Measurements from ENCODE around the gene PPP1R12C. TPM values are rescaled to one million over a fixed set of nuclear protein-coding genes. Genes with fewer than 3 reads are reported as not detected.

The PPP1R12C gene
- total RNA-seq, 1 donor from 2014 or later: 24.5 TPM

- Histone ChIP-seq H3K27ac (ENCODE audit: low read depth, low read length) (no peak overlapping the region), H3K27me3 (ENCODE audit: control insufficient read depth in 3 of 3, insufficient read depth in 3 of 3, low read length in 3 of 3) (peaks cover 20 to 37% (median 32%) of the 10 kb centered on the region in 3 donors), H3K9ac (ENCODE audit: low read depth in 1 of 3, low read length in 3 of 3) (peak overlapping the region in 1 of 3 donors; percentile 87), H3K4me3 (ENCODE audit: low read length in 3 of 3) (peak overlapping the region; percentile 59 to 78 (median 67)), H3K9me3 (ENCODE audit: control insufficient read depth in 3 of 3, low read length in 3 of 3) (no peaks in the 10 kb centered on the region), H3K4me1 (ENCODE audit: control insufficient read depth in 3 of 3, insufficient read depth in 3 of 3, low read length in 3 of 3) (peaks cover 0 to 22% (median 21%) of the 10 kb centered on the region in 3 donors), H3K36me3 (ENCODE audit: control insufficient read depth in 3 of 3, insufficient read depth in 3 of 3, low read length in 3 of 3) (peaks cover 0 to 30% (median 10%) of the 10 kb centered on the region in 3 donors)
Observed at GRCh38 chr19:55146078-55146704, 28.8 kb upstream of the PPP1R12C start.

- H3K4me1 ChIP-seq (ENCODE audit: control insufficient read depth in 3 of 3, insufficient read depth in 3 of 3, low read length in 3 of 3): peaks cover 0 to 21% (median 19%) of the 10 kb centered on the region in 3 donors
- H3K9ac ChIP-seq (ENCODE audit: low read depth in 1 of 3, low read length in 3 of 3): peak overlapping the region in 1 of 3 donors; percentile 73
- H3K36me3 ChIP-seq (ENCODE audit: control insufficient read depth in 3 of 3, insufficient read depth in 3 of 3, low read length in 3 of 3): peaks cover 0 to 34% (median 14%) of the 10 kb centered on the region in 3 donors
- H3K4me3 ChIP-seq (ENCODE audit: low read length in 3 of 3): peak overlapping the region in 2 of 3 donors; percentile 32 to 70
- no peaks in the 10 kb centered on the region for H3K9me3 ChIP-seq (ENCODE audit: control insufficient read depth in 3 of 3, low read length in 3 of 3)
- H3K27ac ChIP-seq (ENCODE audit: low read depth, low read length): no peak overlapping the region
- H3K27me3 ChIP-seq (ENCODE audit: control insufficient read depth in 3 of 3, insufficient read depth in 3 of 3, low read length in 3 of 3): peaks cover 25 to 36% (median 33%) of the 10 kb centered on the region in 3 donors
Observed at GRCh38 chr19:55145232-55145631, 27.8 kb upstream of the PPP1R12C start.

- Histone ChIP-seq H3K9me3 (ENCODE audit: control insufficient read depth in 3 of 3, low read length in 3 of 3) (no peaks in the 10 kb centered on the region), H3K9ac (ENCODE audit: low read depth in 1 of 3, low read length in 3 of 3) (peak overlapping the region in 1 of 3 donors; percentile 33), H3K4me1 (ENCODE audit: control insufficient read depth in 3 of 3, insufficient read depth in 3 of 3, low read length in 3 of 3) (peaks cover 0 to 31% (median 22%) of the 10 kb centered on the region in 3 donors), H3K36me3 (ENCODE audit: control insufficient read depth in 3 of 3, insufficient read depth in 3 of 3, low read length in 3 of 3) (peaks cover 0 to 44% (median 19%) of the 10 kb centered on the region in 3 donors), H3K27ac (ENCODE audit: low read depth, low read length) (peak overlapping the region; percentile 25), H3K4me3 (ENCODE audit: low read length in 3 of 3) (no peak overlapping the region), H3K27me3 (ENCODE audit: control insufficient read depth in 3 of 3, insufficient read depth in 3 of 3, low read length in 3 of 3) (peaks cover 18 to 30% (median 19%) of the 10 kb centered on the region in 3 donors)
Observed at GRCh38 chr19:55141696-55142095, 24.3 kb upstream of the PPP1R12C start.

DNA sequence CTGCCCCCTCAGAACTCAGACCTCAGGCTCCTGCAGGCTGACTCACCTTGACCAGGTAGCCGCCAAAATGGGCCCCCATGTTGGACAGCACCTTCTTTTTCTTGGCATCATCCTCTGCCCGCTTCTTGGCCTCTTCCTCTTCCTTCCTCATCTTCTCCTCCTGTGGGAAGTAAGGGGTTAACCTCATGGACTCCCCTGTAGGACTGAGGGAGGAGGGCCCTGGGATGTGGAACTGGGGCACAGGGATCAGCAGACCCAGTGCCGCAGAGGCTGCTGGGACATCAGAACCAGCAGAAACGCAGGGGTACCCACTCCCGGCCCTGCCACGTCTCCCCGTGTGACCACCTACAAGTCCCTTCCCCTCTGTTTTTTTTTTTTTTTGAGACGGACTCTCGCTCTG is 20.5 kb upstream of the PPP1R12C start:
- Histone ChIP-seq H3K27ac (ENCODE audit: low read depth, low read length) (no peak overlapping the region), H3K36me3 (ENCODE audit: control insufficient read depth in 3 of 3, insufficient read depth in 3 of 3, low read length in 3 of 3) (peaks cover 3 to 43% (median 16%) of the 10 kb centered on the region in 3 donors), H3K27me3 (ENCODE audit: control insufficient read depth in 3 of 3, insufficient read depth in 3 of 3, low read length in 3 of 3) (peaks cover 10 to 18% (median 10%) of the 10 kb centered on the region in 3 donors)

DNA sequence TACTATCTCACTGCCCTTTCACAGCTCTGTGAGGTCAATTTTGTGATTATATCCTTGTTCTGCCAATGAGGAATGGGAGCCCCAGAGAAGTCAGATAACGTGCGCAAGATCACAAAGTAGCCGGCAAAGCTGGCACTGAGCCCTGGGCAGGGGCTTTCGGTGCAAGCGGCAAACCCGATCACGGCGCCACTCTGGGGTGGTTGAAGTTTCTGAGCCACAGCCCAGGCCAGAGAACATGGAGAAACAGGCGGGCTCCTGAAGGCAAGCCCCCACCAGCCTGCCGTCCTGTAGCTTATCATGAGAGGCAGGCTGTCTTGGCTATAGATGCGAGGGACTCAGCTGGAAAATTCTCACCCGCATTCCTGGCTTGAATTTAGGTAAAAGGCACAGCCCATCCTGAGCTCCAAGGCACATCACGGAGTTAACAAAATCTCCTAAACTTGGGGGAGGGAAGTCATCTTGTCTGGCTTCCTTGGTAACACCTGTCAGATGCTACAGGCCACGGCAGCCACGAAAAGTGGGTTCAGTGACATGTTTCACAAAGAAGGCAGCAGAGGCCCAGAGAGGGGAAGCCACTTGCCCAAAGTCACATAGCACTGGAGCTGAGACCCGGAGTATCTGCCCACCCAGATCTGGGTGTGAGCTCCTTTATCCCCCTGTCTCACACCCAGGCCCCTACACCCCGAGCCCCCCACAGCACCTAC is 19.1 kb upstream of the PPP1R12C start:
- Histone ChIP-seq H3K9ac (ENCODE audit: low read depth in 1 of 3, low read length in 3 of 3) (peak overlapping the region in 1 of 3 donors; percentile 40), H3K27ac (ENCODE audit: low read depth, low read length) (no peak overlapping the region), H3K9me3 (ENCODE audit: control insufficient read depth in 3 of 3, low read length in 3 of 3) (no peaks in the 10 kb centered on the region), H3K27me3 (ENCODE audit: control insufficient read depth in 3 of 3, insufficient read depth in 3 of 3, low read length in 3 of 3) (peaks cover 10 to 14% (median 10%) of the 10 kb centered on the region in 3 donors), H3K4me3 (ENCODE audit: low read length in 3 of 3) (no peak overlapping the region), H3K36me3 (ENCODE audit: control insufficient read depth in 3 of 3, insufficient read depth in 3 of 3, low read length in 3 of 3) (peaks cover 3 to 45% (median 16%) of the 10 kb centered on the region in 3 donors), H3K4me1 (ENCODE audit: control insufficient read depth in 3 of 3, insufficient read depth in 3 of 3, low read length in 3 of 3) (peaks cover 0 to 22% (median 11%) of the 10 kb centered on the region in 3 donors)

More for the DNA sequence above, 20.5 kb upstream of the PPP1R12C start:
- Histone ChIP-seq H3K4me1 (ENCODE audit: control insufficient read depth in 3 of 3, insufficient read depth in 3 of 3, low read length in 3 of 3) (peaks cover 0 to 23% (median 11%) of the 10 kb centered on the region in 3 donors), H3K4me3 (ENCODE audit: low read length in 3 of 3) (peak overlapping the region in 1 of 3 donors; percentile 13), H3K9ac (ENCODE audit: low read depth in 1 of 3, low read length in 3 of 3) (peak overlapping the region in 1 of 3 donors; percentile 25), H3K9me3 (ENCODE audit: control insufficient read depth in 3 of 3, low read length in 3 of 3) (no peaks in the 10 kb centered on the region)

GRCh38 chr19:55134736-55135135 is 17.3 kb upstream of the PPP1R12C start:
- Histone ChIP-seq H3K9me3 (ENCODE audit: control insufficient read depth in 3 of 3, low read length in 3 of 3) (no peaks in the 10 kb centered on the region), H3K36me3 (ENCODE audit: control insufficient read depth in 3 of 3, insufficient read depth in 3 of 3, low read length in 3 of 3) (peaks cover 3 to 39% (median 12%) of the 10 kb centered on the region in 3 donors), H3K9ac (ENCODE audit: low read depth in 1 of 3, low read length in 3 of 3) (no peak overlapping the region), H3K4me1 (ENCODE audit: control insufficient read depth in 3 of 3, insufficient read depth in 3 of 3, low read length in 3 of 3) (peaks cover 0 to 19% (median 11%) of the 10 kb centered on the region in 3 donors), H3K4me3 (ENCODE audit: low read length in 3 of 3) (no peak overlapping the region), H3K27me3 (ENCODE audit: control insufficient read depth in 3 of 3, insufficient read depth in 3 of 3, low read length in 3 of 3) (peaks cover 5 to 10% (median 8%) of the 10 kb centered on the region in 3 donors), H3K27ac (ENCODE audit: low read depth, low read length) (no peak overlapping the region)

- Histone ChIP-seq H3K4me1 (ENCODE audit: control insufficient read depth in 3 of 3, insufficient read depth in 3 of 3, low read length in 3 of 3) (peaks cover 0 to 15% (median 7%) of the 10 kb centered on the region in 3 donors), H3K27ac (ENCODE audit: low read depth, low read length) (no peak overlapping the region), H3K9me3 (ENCODE audit: control insufficient read depth in 3 of 3, low read length in 3 of 3) (no peaks in the 10 kb centered on the region), H3K27me3 (ENCODE audit: control insufficient read depth in 3 of 3, insufficient read depth in 3 of 3, low read length in 3 of 3) (peaks cover 5 to 10% (median 8%) of the 10 kb centered on the region in 3 donors), H3K9ac (ENCODE audit: low read depth in 1 of 3, low read length in 3 of 3) (no peak overlapping the region), H3K36me3 (ENCODE audit: control insufficient read depth in 3 of 3, insufficient read depth in 3 of 3, low read length in 3 of 3) (peaks cover 3 to 34% (median 7%) of the 10 kb centered on the region in 3 donors), H3K4me3 (ENCODE audit: low read length in 3 of 3) (no peak overlapping the region)
Observed at GRCh38 chr19:55133639-55134444, 16.4 kb upstream of the PPP1R12C start.

DNA sequence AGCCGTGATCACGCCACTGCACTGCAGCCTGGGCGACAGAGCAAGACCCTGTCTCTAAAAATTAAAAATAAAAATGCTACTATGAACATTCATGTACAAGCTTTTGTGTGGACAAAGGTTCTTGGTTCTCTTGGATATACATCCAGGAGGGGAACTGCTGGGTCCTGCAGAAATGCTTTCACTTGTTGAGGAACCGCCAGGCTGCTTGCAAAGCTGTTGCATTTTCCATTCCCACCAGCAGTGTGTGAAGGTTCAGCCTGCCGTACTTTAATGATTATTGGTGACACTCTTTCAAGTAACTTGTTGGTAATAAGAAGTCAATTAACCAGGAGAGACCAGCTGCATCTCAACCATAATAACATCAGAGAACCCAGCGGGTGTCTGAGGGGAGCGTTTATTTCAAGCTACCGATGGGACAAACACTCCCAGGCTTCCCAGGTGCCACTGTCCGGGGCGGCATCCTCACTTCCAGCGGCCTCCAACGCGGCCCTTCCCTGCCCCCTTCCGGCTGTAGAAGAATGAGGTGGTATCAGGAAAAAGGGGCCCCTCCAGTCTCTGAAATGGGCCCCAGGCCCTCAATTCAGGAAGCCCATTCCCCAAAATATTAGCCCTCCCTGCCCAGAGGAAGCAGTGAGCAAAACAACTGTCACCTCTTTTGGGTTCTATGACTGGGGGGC is 15.2 kb upstream of the PPP1R12C start:
- no peak overlapping the region for H3K27ac ChIP-seq (ENCODE audit: low read depth, low read length)
- H3K9me3 ChIP-seq (ENCODE audit: control insufficient read depth in 3 of 3, low read length in 3 of 3): no peaks in the 10 kb centered on the region
- no peak overlapping the region for H3K9ac ChIP-seq (ENCODE audit: low read depth in 1 of 3, low read length in 3 of 3)
- no peak overlapping the region for H3K4me3 ChIP-seq (ENCODE audit: low read length in 3 of 3)
- H3K27me3 ChIP-seq (ENCODE audit: control insufficient read depth in 3 of 3, insufficient read depth in 3 of 3, low read length in 3 of 3): peaks cover 5 to 10% (median 8%) of the 10 kb centered on the region in 3 donors
- H3K36me3 ChIP-seq (ENCODE audit: control insufficient read depth in 3 of 3, insufficient read depth in 3 of 3, low read length in 3 of 3): peaks cover 3 to 26% (median 7%) of the 10 kb centered on the region in 3 donors
- H3K4me1 ChIP-seq (ENCODE audit: control insufficient read depth in 3 of 3, insufficient read depth in 3 of 3, low read length in 3 of 3): peaks cover 0 to 8% (median 3%) of the 10 kb centered on the region in 3 donors

DNA sequence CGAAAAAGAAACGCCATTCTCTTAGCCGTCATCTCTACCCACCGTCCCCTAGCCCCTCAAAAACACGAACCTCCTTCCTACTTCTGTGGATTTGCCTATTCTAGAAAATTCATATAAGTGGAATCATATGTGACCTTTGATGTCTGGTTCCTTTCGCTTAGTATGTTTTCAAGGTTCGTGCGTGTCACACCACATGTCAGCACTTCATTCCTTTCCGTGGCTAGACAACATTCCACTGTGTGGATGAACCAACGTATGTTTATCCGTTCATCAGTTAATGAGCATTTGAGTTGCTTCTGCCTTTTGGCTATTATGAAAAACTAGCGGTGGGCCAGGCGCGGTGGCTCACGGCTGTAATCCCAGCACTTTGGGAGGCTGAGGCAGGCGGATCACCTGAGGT is 14.0 kb upstream of the PPP1R12C start:
- Histone ChIP-seq H3K9me3 (ENCODE audit: control insufficient read depth in 3 of 3, low read length in 3 of 3) (no peaks in the 10 kb centered on the region), H3K9ac (ENCODE audit: low read depth in 1 of 3, low read length in 3 of 3) (no peak overlapping the region), H3K4me1 (ENCODE audit: control insufficient read depth in 3 of 3, insufficient read depth in 3 of 3, low read length in 3 of 3) (peaks cover 0 to 7% (median 3%) of the 10 kb centered on the region in 3 donors), H3K36me3 (ENCODE audit: control insufficient read depth in 3 of 3, insufficient read depth in 3 of 3, low read length in 3 of 3) (peaks cover 3 to 19% (median 7%) of the 10 kb centered on the region in 3 donors), H3K27ac (ENCODE audit: low read depth, low read length) (no peak overlapping the region), H3K4me3 (ENCODE audit: low read length in 3 of 3) (no peak overlapping the region), H3K27me3 (ENCODE audit: control insufficient read depth in 3 of 3, insufficient read depth in 3 of 3, low read length in 3 of 3) (peaks cover 5 to 10% (median 8%) of the 10 kb centered on the region in 3 donors)

All from skeletal muscle tissue (tissue), 4 donors.